OCI-LY1 (cell line): ENCODE measurements around the gene MICB.

ENCODE experiments used
- H2AFZ ChIP-seq: fragments of 200-600 bp; sonication (generic), shearing (Covaris generic); 2 replicates; pipeline ENCODE4 v1.6.0; 2014; ENCODE audit warnings: antibody characterized with exemption, mild to moderate bottlenecking, low read length
- H3F3A ChIP-seq: fragments of 200-600 bp; sonication (generic), shearing (Covaris generic); 2 replicates; pipeline ENCODE4 v1.6.0; 2014; ENCODE audit warnings: mild to moderate bottlenecking, antibody characterized with exemption, low read length, moderate library complexity; ENCODE audit not compliant: insufficient read depth
- H3K27ac ChIP-seq: fragments of 200-600 bp; sonication (generic); 2 replicates; pipeline ENCODE4 v1.5.1; 2014; ENCODE audit warnings: low read length, mixed run types, mild to moderate bottlenecking, low read depth; ENCODE audit not compliant: poor library complexity, severe bottlenecking
- H3K27me3 ChIP-seq: fragments of 200-600 bp; sonication (generic); 2 replicates; pipeline ENCODE4 v1.6.0; 2014; ENCODE audit warnings: antibody characterized with exemption, mild to moderate bottlenecking, low read length, moderate library complexity; ENCODE audit not compliant: insufficient read depth
- H3K36me3 ChIP-seq: fragments of 200-600 bp; sonication (generic); 2 replicates; pipeline ENCODE4 v1.6.1; 2014; ENCODE audit warnings: mild to moderate bottlenecking, antibody characterized with exemption, low read length, moderate library complexity, mixed read lengths; ENCODE audit not compliant: insufficient read depth
- H3K4me1 ChIP-seq: fragments of 200-600 bp; sonication (generic); 2 replicates; pipeline ENCODE4 v1.5.1; 2014; ENCODE audit warnings: mild to moderate bottlenecking, low read length, moderate library complexity; ENCODE audit not compliant: insufficient read depth, severe bottlenecking
- H3K4me2 ChIP-seq: fragments of 200-600 bp; sonication (generic), shearing (Covaris generic); 2 replicates; pipeline ENCODE4 v1.6.1; 2014; ENCODE audit warnings: low read length
- H3K4me3 ChIP-seq: fragments of 200-600 bp; sonication (generic); 2 replicates; pipeline ENCODE4 v1.5.1; 2014; ENCODE audit warnings: low read length, low read depth, mild to moderate bottlenecking, mixed read lengths; ENCODE audit not compliant: poor library complexity, severe bottlenecking
- H3K79me2 ChIP-seq: fragments of 200-600 bp; shearing (Covaris generic); 2 replicates; pipeline ENCODE4 v1.6.1; 2016; ENCODE audit warnings: mixed run types, low read length, mixed read lengths; ENCODE audit not compliant: insufficient read depth
- H3K9ac ChIP-seq: fragments of 200-600 bp; sonication (generic), shearing (Covaris generic); 2 replicates; pipeline ENCODE4 v1.6.1; 2014; ENCODE audit warnings: mild to moderate bottlenecking, low read length, mixed read lengths
- H3K9me2 ChIP-seq: fragments of 200-600 bp; sonication (generic), shearing (Covaris generic); 2 replicates; pipeline ENCODE4 v1.6.1; 2014; ENCODE audit warnings: low read depth, mild to moderate bottlenecking, low read length, mixed read lengths
- H3K9me3 ChIP-seq: fragments of 200-600 bp; shearing (Covaris generic); 2 replicates; pipeline ENCODE4 v1.6.1; 2014; ENCODE audit warnings: low read length, mixed read lengths
- H4K20me1 ChIP-seq: fragments of 200-600 bp; sonication (generic), shearing (Covaris generic); 2 replicates; pipeline ENCODE4 v1.6.0; 2016; ENCODE audit warnings: mild to moderate bottlenecking, low read length; ENCODE audit not compliant: insufficient read depth
- CTCF ChIP-seq: fragments of 200-600 bp; sonication (generic), shearing (Covaris generic); IDR thresholded peaks from 2 replicates; pipeline ENCODE4 v1.5.1; 2017; ENCODE audit warnings: mild to moderate bottlenecking, antibody characterized with exemption, low read length, moderate library complexity, mixed read lengths
- EZH2 ChIP-seq: fragments of 200-600 bp; sonication (generic), shearing (Covaris generic); IDR thresholded peaks from 2 replicates; pipeline ENCODE4 v1.8.0; 2017; ENCODE audit warnings: borderline replicate concordance, mixed run types, mild to moderate bottlenecking, antibody characterized with exemption, low read length, moderate library complexity, mixed read lengths

The MICB gene

GRCh38 chr6:31557443-31558317 is 59.7 kb downstream of the MICB start:
- peak overlapping the region; percentile 94 for H3K27ac ChIP-seq
- H3K9me2 ChIP-seq = no peaks in the 10 kb centered on the region
- H3K27me3 ChIP-seq = no peaks in the 10 kb centered on the region
- H2AFZ ChIP-seq = no peak overlapping the region
- peaks cover 16% of the 10 kb centered on the region; the same call in 1 of the 2 replicates for H3F3A ChIP-seq
- no peaks in the 10 kb centered on the region for H4K20me1 ChIP-seq
- H3K4me1 ChIP-seq = peaks cover 69% of the 10 kb centered on the region
- H3K9me3 ChIP-seq = no peaks in the 10 kb centered on the region
- H3K4me2 ChIP-seq = peak overlapping the region; percentile 56
- H3K9ac ChIP-seq = peak overlapping the region; percentile 48
- no peak overlapping the region for H3K4me3 ChIP-seq
- no peak for TF ChIP-seq EZH2
- no peak for TF ChIP-seq CTCF
- H3K79me2 ChIP-seq = no peaks in the 10 kb centered on the region
- peaks cover 14% of the 10 kb centered on the region for H3K36me3 ChIP-seq

GRCh38 chr6:31558318-31558625 is 60.3 kb downstream of the MICB start:
- Histone ChIP-seq H3K27me3 (no peaks in the 10 kb centered on the region), H3K9me2 (no peaks in the 10 kb centered on the region), H3K9me3 (no peaks in the 10 kb centered on the region), H3K9ac (peak overlapping the region; percentile 48), H3K79me2 (no peaks in the 10 kb centered on the region), H3K4me1 (peaks cover 69% of the 10 kb centered on the region), H2AFZ (no peak overlapping the region), H3K36me3 (peaks cover 14% of the 10 kb centered on the region), H3K27ac (peak overlapping the region; percentile 94), H3F3A (peaks cover 16% of the 10 kb centered on the region; the same call in 1 of the 2 replicates), H3K4me3 (no peak overlapping the region), H3K4me2 (peak overlapping the region; percentile 56), H4K20me1 (no peaks in the 10 kb centered on the region)
- TF ChIP-seq EZH2 = no peak
- TF ChIP-seq CTCF = no peak

- no peak for TF ChIP-seq CTCF
- TF ChIP-seq EZH2 = no peak
- Histone ChIP-seq H3K4me1 (peaks cover 69% of the 10 kb centered on the region), H3K4me2 (peak overlapping the region; percentile 56), H3K4me3 (peak overlapping the region; percentile 27), H3K9me3 (no peaks in the 10 kb centered on the region), H2AFZ (no peak overlapping the region), H3K9ac (peak overlapping the region; percentile 48), H3K27me3 (no peaks in the 10 kb centered on the region), H4K20me1 (no peaks in the 10 kb centered on the region), H3F3A (peaks cover 16% of the 10 kb centered on the region; the same call in 1 of the 2 replicates), H3K9me2 (no peaks in the 10 kb centered on the region), H3K79me2 (no peaks in the 10 kb centered on the region), H3K27ac (peak overlapping the region; percentile 94), H3K36me3 (peaks cover 14% of the 10 kb centered on the region)
Measured at GRCh38 chr6:31558631-31559500, 60.9 kb downstream of the MICB start.
